Amniotic stem cell (primary cell): ENCODE measurements around the gene DLX2.
A peak's percentile ranks its signal among the peaks of the same experiment; 100 is the strongest.

ENCODE experiments used
- DNase-seq: peaks from one replicate; lab custom pipeline; 2025; lab: John Stamatoyannopoulos, UW

The DLX2 gene

DNA sequence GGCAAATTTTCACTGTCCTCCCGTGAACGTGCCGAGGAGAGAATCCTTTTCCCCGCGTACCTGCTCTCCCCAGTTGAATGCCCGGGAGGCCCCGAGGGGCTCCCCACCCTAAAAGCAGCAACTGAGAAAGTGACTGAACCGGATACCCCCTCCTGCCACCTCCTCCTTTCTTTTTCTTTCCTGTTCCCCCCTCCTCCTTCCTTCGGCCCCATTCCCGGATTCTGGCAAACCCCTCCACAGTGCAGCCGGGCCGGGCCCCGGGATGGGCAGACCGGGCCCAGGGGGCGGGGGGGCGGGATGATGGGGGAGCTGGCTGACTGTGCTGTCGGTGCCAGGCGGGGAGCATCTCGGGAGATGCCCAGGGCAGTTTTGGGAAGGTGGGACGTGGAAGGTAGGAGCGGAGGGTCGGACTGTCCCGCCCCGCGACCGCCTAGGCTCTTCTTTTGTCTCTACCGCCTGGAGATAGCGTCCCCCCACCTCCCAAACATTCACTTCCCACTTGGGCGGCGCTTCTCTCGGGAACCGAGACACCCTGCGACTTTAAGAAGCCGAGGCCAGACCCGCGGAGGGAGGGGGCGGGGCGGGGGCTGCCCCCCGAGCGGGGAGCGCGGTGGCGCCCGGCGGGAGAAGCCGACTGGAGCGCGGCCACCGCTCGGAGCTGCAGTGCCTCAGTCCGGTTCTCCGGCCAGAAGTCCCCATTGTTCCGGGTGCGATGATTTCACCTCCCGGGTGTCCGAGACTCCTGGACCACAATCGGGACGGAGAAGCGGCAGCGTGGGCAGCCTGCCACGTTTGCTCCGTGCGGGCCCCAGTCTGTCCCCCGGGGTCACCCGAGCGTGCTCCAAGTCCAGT is 8.2 kb downstream of the DLX2 start:
- no peak for DNase-seq

GRCh38 chr2:172093416-172094293 is 9.0 kb downstream of the DLX2 start:
- no peak for DNase-seq

GRCh38 chr2:172092716-172093415 is 9.8 kb downstream of the DLX2 start:
- DNase-seq, result no peak

DNA sequence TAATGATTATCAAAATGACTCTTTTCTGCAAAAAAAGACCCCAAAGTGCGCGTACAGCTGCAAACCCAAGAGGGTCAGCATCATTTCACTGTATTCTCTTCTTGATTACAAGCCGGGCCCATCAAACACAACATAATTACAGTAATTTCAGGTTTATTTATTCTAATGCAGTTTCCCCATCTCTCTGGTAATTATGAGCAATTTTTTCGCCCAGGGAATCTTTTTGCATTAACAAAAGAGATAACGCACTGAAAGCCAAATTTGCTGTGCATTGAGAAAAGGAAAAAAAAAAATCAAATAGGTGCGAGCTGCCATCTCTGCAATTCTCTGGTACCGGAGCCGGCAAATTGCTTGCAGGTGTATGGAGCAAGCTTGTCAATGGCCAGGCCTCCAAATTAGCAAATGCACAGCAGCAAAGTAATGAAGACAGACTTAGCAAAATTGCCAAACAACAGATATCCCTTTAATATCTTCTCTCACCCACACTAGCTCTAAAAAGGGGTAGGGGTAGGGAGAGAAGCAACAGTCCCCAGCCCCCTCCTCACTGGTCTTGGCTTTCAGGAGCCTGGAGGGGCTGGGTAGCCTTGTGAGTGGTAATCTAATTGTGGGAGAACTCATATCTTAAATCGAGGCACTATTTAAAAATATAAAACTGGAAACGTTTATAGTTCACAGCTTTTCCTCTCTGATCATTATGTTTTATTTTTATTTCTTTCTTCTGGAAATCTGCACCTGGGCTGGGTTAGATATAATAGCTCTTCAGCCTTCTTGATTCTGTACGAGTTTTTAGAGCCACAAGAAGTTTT is 10.7 kb downstream of the DLX2 start:
- DNase-seq, result no peak

DNA sequence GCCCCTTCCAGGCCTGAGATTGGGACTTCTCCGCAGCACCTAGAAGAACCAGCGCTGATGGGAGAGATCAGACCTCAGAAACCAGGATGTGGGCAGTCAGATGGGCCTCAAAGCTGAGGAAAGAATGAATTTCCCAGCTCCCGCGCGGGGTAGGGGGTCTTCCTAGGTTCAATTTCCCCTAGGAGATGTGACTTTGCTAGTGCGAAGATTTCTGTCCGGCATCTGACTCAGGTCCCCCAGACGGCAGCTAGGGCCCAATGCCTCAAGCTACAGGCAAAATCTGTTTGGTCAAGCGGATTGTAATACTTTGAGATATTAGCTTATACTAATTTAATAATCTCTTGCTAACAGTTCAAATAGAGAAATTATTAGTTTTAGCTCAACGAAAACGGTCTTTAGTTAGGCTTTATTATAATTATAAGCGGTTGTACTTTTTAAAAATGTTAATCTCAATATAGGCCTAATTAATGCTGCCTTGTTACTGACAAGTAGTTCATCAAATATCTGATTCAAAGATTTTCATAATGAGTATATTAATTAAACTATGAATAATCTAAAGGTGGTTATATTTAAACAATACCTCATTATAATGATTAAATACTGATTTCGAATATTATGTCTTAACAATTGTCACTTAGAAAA is 11.6 kb downstream of the DLX2 start:
- no peak for DNase-seq

GRCh38 chr2:172090044-172090961 is 12.4 kb downstream of the DLX2 start:
- no peak for DNase-seq

DNA sequence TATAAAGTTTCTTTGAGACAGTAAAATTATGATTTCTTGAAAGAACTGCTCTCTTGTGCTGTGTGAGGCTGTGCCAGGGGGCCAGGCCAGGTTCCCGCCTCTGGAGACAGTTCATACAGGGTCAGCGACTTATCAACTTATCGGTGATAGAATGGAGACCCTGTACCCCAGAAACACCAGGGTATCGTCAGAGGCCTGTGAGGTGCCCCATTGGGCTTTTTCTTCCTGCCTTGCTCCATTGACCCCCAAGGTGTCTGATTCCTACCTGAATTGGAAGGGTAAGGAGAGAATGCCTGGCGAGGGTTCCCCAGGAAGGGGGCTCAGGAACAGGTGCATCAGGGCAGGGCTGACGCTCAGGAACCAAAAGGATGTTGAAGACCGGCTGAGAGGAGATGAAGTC is 13.1 kb downstream of the DLX2 start:
- no peak for DNase-seq

DNA sequence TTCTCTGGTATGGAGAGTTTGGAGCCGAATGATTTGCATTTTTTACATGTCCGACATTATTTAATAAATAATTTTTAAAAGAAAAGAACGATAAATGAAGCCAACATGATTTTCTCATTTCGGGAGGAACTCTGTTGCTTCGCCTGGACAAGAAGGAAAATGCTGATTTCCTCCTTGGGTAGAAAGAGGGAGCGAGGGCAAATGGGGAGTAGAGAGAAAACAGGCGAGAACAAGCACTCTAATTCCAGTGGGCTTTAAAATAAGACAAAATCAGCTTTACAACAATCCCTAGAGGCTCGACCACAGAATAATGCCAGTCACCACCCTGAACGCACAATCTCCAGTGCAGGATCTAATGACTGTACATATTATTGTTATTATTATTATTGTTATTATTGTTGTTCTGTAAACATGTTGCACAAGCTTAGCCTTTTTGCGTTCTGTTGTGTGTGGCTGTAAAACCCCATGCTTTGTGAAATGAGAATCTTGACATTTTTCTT is 13.6 kb downstream of the DLX2 start:
- DNase-seq, result no peak

GRCh38 chr2:172088245-172089004 is 14.3 kb downstream of the DLX2 start:
- DNase-seq, result no peak

DNA sequence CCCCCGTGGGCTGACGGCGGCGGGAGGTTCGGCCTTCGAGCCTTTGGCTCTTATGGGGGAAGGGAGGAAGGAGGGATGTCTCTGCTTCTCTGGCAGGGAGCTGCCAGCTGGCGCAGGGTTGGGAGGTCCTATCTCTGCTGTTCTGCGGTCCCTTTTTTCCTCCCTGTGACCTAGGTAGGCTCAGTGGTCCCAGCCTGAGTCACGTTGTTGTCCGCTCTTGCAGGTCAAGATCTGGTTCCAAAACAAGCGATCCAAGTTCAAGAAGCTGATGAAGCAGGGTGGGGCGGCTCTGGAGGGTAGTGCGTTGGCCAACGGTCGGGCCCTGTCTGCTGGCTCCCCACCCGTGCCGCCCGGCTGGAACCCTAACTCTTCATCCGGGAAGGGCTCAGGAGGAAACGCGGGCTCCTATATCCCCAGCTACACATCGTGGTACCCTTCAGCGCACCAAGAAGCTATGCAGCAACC is 14.9 kb downstream of the DLX2 start:
- no peak for DNase-seq

DNA sequence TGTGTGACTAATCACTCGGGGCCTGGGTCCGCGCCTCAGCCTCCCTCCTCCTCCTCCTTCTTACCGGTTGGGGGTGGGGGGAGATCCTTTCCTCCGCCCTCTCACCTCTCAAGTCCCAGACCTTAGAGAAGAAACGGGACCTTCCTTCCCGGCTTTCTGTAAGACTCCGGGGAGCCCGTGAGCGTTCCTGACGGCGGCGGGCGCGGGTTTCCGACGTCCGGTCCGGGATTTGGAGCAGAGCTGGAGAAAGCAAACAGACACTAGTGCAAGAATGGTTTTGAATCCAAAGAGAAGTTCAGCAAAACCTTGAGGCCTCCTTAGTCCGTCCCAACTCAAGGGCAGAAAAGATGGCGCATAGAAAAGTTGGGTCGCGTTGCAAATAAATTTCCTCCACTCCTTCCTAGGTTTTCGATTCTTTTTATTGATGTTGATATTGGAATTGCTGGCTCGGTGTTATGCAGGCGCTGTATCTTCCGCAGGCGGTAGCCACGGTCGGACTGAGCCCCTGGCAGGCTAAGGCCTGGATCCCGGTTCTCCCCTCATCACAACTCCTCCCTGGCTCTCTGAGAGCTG is 15.4 kb downstream of the DLX2 start:
- DNase-seq, result no peak

DNA sequence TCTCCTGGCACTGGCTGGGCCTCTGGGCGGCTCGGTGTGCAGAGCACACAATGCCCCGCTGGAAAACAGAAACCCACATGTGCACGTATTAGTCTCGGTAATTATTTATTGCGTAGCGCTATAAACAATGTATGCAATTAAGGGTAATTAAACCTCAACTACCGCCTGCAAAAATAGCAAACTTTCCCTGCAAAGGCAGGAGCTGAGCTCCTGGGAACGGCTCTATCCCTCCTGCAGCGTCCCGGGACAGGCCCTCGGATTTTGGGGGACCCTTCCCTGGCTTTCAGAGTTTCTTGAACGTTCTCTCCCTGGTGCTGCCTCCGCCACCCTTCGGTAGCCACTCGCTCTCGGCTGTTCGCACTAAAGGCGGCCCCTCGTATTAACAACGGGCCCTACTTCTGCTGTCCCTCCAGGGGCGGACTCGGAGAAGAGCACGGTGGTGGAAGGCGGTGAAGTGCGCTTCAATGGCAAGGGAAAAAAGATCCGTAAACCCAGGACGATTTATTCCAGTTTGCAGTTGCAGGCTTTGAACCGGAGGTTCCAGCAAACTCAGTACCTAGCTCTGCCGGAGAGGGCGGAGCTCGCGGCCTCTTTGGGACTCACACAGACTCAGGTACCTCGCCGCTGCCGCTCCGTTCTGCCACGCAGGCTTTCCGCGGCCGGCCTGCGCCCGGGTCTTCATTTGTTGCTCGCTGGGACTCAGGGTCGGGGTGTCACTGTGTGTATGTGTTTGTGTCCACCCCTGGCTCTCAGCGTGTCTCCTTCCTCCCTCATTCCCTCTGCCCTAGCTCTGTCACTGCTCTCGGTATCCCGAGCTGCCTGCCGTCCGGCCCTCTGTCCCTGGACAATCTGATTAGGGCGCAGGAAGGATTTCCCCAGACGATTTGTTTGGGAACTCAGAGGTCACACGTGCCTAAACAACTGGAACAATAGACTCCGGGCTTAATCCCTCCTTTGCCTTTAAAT is 16.2 kb downstream of the DLX2 start:
- no peak for DNase-seq

DNA sequence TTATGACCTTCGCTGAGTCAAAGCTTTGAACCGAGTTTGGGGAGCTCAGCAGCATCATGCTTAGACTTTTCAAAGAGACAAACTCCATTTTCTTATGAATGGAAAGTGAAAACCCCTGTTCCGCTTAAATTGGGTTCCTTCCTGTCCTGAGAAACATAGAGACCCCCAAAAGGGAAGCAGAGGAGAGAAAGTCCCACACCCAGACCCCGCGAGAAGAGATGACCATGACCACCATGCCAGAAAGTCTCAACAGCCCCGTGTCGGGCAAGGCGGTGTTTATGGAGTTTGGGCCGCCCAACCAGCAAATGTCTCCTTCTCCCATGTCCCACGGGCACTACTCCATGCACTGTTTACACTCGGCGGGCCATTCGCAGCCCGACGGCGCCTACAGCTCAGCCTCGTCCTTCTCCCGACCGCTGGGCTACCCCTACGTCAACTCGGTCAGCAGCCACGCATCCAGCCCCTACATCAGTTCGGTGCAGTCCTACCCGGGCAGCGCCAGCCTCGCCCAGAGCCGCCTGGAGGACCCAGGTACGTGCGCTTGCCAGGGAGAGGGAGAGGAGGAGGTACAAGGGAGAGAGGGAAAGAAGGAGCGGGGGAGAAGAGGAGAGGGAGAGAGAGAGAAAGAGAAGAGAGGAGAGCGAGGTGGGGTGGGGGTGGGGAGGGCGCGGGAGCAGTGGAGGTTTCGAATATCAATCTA is 17.1 kb downstream of the DLX2 start, which contains the start of gene DLX1:
DLX1 (plus strand) TSS at position 48 of the 700 bp plus-strand sequence; CDS start at position 219, 171 bp downstream.
- DNase-seq, result no peak

- peak; percentile 97 for DNase-seq
Observed at GRCh38 chr2:172084645-172085459, 17.8 kb downstream of the DLX2 start.

DNA sequence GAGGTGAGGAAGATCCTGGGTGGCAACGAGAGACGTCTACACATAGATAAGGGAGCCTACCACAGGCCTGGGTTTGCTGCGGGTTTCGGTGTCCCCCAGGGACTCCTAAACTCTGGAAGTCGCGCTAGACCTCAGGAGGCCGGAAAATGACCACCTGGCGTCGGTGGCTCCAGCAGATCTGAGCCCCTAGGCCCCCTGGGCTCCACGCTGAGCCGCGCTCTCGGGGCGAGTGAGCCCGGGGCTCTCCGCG is 18.4 kb downstream of the DLX2 start:
- DNase-seq, result no peak
